Right cardiac atrium (tissue), 5 donors: Measurements from ENCODE around the gene POMP. TPM values are rescaled to one million over a fixed set of nuclear protein-coding genes. Genes with fewer than 3 reads are reported as not detected.
A peak's percentile ranks its signal among the peaks of the same experiment; 100 is the strongest.

Source experiments
- ATAC-seq, 2 donors: fragments of 200-7000 bp; cut with Tn5 transposase; one replicate each; pipeline versions ENCODE4 v1.8.0 to v1.9.1; 2020; ENCODE audit warnings: moderate library complexity in 2 of 2, mild to moderate bottlenecking in 1 of 2
- DNase-seq, 3 donors: peaks; one replicate each; pipeline ENCODE4 v3.0.0-alpha.2; 2020
- H3K27ac ChIP-seq: one replicate; pipeline ENCODE4 v1.5.1; 2013; ENCODE audit warnings: mild to moderate bottlenecking, low read length, control low read depth, moderate library complexity
- H3K27me3 ChIP-seq: one replicate; pipeline ENCODE4 v1.6.1; 2013; ENCODE audit not compliant: control insufficient read depth, insufficient read depth
- H3K4me1 ChIP-seq: one replicate; pipeline ENCODE4 v1.6.1; 2013; ENCODE audit warnings: low read length; ENCODE audit not compliant: control insufficient read depth, insufficient read depth
- H3K4me3 ChIP-seq: one replicate; pipeline ENCODE4 v1.5.1; 2013; ENCODE audit warnings: low read length, control low read depth
- H3K9me3 ChIP-seq: one replicate; pipeline ENCODE4 v1.6.1; 2013; ENCODE audit warnings: low read length; ENCODE audit not compliant: control insufficient read depth
- WGBS: extraction: QIAGEN DNeasy Blood & Tissue Kit; methylation state at CpG from one replicate; pipeline ENCODE4 v1.1.7; 2013; 5-methylcytosine and 5-hydroxymethylcytosine counted together
- intact Hi-C, 4 donors: fragments of 100-400 bp; cut with DNase I; formaldehyde crosslinking; loops; one replicate each; pipeline versions ENCODE4 v1.11.0 to v1.14.0; 2022 to 2023
- long read RNA-seq, 4 donors: library from polyadenylated mRNA; unstranded; transcript quantifications; one replicate each; pipeline ENCODE4 v2.0.0, GENCODE V29; 2020 to 2021
- polyA plus RNA-seq: library from polyadenylated mRNA; stranded (reverse); fragments of 200-250 nt; gene quantifications from one replicate; pipeline ENCODE4 v1.2.3, GENCODE V29; 2013
- total RNA-seq, 4 donors: library from RNA; stranded (reverse); fragmentation: NEBNext Ultra II Directional; extraction: Animal tissue kit (Norgen Biotek cat#: 25700); gene quantifications; one replicate each; pipeline ENCODE4 v1.2.1, GENCODE V29; 2021
- donor health status: healthy with polysubstance abuse.
- donor health status: DM: no; HTN: yes; CAD: no.
- donor health status: DM: no; HTN: no; CAD: no.
- donor health status: DM: no; HTN: yes; CAD: no; lungs with severe emphysema.
- donor health status: DM: yes; HTN: yes; CAD: no.

The POMP gene
- total RNA-seq (100 to 1,000 TPM in 1 of 4 donors, 10 to 100 TPM in 3; 75.3 to 101 (median 96.8) TPM), polyA plus RNA-seq (147 TPM)
- long read RNA-seq, donor 1, transcript POMP-201 (6 exons, 1,330 nt), result major isoform, 144 of 152 reads
- long read RNA-seq, donor 1, partial matches to known transcripts, result 5 of 152 reads
- long read RNA-seq, donor 1, other reads (novel, unspliced or antisense), result 3 of 152 reads
- long read RNA-seq, donor 2, transcript POMP-201 (6 exons, 1,330 nt), result major isoform, 105 of 113 reads
- long read RNA-seq, donor 2, partial matches to known transcripts, result 6 of 113 reads
- long read RNA-seq, donor 2, other reads (novel, unspliced or antisense), result 2 of 113 reads
- long read RNA-seq, donor 3, transcript POMP-201 (6 exons, 1,330 nt), result major isoform, 95 of 111 reads
- long read RNA-seq, donor 3, partial matches to known transcripts, result 6 of 111 reads
- long read RNA-seq, donor 3, other reads (novel, unspliced or antisense), result 10 of 111 reads
- long read RNA-seq, donor 4, transcript POMP-201 (6 exons, 1,330 nt), result major isoform, 55 of 64 reads
- long read RNA-seq, donor 4, partial matches to known transcripts, result 4 of 64 reads
- long read RNA-seq, donor 4, other reads (novel, unspliced or antisense), result 5 of 64 reads

DNA sequence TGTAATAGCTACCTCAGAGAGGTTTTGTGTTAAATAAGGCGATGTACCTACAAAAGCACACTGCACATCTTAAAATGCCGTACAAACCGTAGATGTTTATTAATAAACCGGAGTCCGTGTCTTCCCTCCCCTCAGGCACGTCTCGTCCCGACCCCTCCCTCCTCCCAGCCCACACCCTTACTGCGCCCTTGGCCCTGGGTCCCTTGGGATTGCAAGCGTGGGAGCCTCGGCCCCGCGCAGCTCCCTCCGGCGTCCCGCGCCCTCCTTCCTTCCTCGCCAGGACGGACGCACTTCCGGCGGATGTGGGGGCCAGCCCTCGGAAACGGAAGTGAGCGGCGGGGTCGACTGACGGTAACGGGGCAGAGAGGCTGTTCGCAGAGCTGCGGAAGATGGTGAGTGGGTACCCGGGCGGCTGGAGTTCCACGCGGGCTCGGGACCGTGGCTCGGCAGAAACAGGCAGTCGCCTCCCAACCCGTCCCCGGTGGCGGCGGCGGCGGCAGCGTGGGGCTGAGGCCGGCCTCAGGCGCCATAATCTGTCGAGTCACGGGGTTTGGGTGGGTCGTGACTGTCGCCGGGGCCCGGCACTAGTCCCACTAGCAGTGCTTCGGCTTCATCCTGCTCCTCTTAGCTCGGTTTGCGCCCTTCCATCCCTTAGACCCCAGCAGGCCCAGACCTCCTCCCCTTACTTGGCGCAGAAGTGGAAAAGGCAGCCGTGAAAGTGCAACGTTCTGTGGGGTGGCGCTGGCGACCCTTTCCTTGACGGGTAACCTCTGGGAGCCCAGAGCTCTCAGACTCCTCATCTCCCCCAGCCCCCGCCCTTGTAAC lies at the start of gene POMP:
Gene POMP (plus strand): TSS at position 335 of the 825 bp plus-strand sequence. CDS start 55 bp downstream, at position 390.
- peak; percentile 96 to 98 (median 97) for DNase-seq
- H3K27me3 ChIP-seq, result no peaks in the 10 kb centered on the region
- ATAC-seq, result peak; percentile 98 to 99
- H3K9me3 ChIP-seq, result no peaks in the 10 kb centered on the region
- intact Hi-C loops, result no loop called here
- under 1% methylated on average over 64 of the region's 64 CpGs for WGBS
- H3K4me1 ChIP-seq, result peaks cover 4% of the 10 kb centered on the region
- H3K27ac ChIP-seq, result peak within 1 kb of the TSS; percentile 85
- H3K4me3 ChIP-seq, result peak within 1 kb of the TSS; percentile 61

- 95% methylated on average over 1 of the region's 1 CpG for WGBS
- Histone ChIP-seq H3K4me1 (no peaks in the 10 kb centered on the region), H3K4me3 (no peak overlapping the region), H3K9me3 (no peaks in the 10 kb centered on the region), H3K27ac (no peak overlapping the region), H3K27me3 (no peaks in the 10 kb centered on the region)
- intact Hi-C loops, result no loop called here
- no peak for DNase-seq
- ATAC-seq, result no peak
Observed at GRCh38 chr13:28609381-28609780, 49.5 kb upstream of the POMP start.

DNA sequence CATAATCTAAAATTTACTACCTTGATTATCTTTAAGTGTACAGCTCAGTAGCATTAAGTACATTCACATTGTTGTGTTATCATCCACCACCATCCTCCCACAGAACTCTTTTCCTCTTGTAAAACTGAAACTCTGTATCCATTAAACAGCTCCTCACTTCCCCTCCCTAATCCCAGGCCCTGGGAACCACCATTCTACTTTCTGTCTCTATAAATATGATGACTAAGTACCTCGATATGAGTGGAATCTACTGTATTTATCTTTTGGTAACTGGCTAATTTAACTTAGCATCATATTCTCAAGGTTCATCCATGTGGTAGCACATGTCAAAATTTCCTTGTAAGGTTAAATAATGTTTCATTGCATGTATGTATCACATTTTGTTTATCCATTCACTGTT lies 49.0 kb upstream of the POMP start:
- 83% methylated on average over 1 of the region's 1 CpG for WGBS
- intact Hi-C loops, result no loop called here
- Histone ChIP-seq H3K27me3 (no peaks in the 10 kb centered on the region), H3K4me1 (no peaks in the 10 kb centered on the region), H3K9me3 (no peaks in the 10 kb centered on the region), H3K4me3 (no peak overlapping the region), H3K27ac (no peak overlapping the region)
- no peak for DNase-seq
- no peak for ATAC-seq

DNA sequence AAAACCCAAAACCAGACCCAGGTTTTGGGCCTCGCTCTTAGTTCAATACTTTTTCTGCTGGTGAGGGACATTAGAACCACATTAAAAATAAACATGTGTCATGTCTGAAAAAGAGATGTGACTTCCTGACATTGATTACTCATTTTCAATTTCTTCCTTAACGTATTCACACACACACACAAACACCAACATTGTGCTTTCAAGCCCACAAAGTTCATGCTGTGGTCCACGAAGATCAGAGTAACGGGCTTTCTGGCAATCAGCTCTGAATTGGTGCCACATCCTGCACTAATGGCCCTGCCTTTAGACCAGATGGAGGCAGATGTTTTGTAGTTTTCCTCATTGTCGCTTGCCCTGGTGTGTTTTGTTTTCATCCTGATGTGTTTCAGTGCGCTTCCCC lies 47.9 kb upstream of the POMP start:
- no peak for ATAC-seq
- 71% methylated on average over 6 of the region's 6 CpGs for WGBS
- DNase-seq, result no peak
- intact Hi-C loops, result no loop called here
- H3K27me3 ChIP-seq, result no peaks in the 10 kb centered on the region
- H3K4me1 ChIP-seq, result no peaks in the 10 kb centered on the region
- H3K4me3 ChIP-seq, result no peak overlapping the region
- H3K27ac ChIP-seq, result no peak overlapping the region
- H3K9me3 ChIP-seq, result no peaks in the 10 kb centered on the region

- H3K27ac ChIP-seq, result no peak overlapping the region
- H3K27me3 ChIP-seq, result no peaks in the 10 kb centered on the region
- H3K4me1 ChIP-seq, result no peaks in the 10 kb centered on the region
- no peaks in the 10 kb centered on the region for H3K9me3 ChIP-seq
- DNase-seq, result no peak
- 39% methylated on average over 7 of the region's 7 CpGs for WGBS
- peak; percentile 36 to 54 for ATAC-seq
- intact Hi-C loops, result no loop called here
- no peak overlapping the region for H3K4me3 ChIP-seq
Observed at GRCh38 chr13:28611654-28612131, 47.2 kb upstream of the POMP start.

- intact Hi-C loops, result no loop called here
- WGBS, result 78% methylated on average over 4 of the region's 4 CpGs
- Histone ChIP-seq H3K4me3 (no peak overlapping the region), H3K9me3 (no peaks in the 10 kb centered on the region), H3K27me3 (no peaks in the 10 kb centered on the region), H3K27ac (no peak overlapping the region), H3K4me1 (no peaks in the 10 kb centered on the region)
- ATAC-seq, result no peak
- no peak for DNase-seq
Observed at GRCh38 chr13:28613562-28613961, 45.4 kb upstream of the POMP start.

DNA sequence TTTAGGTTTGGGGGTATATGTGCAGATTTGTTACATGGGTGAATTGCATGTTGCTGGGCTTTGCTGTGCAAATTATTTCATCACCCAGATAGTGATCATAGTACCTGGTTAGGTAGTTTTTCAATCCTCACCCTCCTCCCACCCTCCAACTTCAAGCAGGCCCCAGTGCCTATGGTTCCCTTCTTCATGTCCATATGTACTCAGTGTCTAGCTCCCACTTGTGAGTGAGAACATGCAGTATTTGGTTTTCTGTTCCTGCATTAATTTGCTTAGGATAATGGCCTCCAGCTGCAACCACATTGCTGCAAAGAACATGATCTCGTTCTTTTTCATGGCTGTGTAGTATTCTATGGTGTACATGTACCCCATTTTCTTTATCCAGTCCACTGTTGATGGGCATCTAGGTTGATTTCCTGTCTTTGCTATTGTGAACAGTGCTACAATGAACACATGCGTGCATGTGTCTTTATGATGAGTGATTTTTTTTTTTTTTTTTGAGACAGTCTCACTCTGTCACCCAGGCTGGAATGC lies 42.9 kb upstream of the POMP start:
- no peaks in the 10 kb centered on the region for H3K27me3 ChIP-seq
- no peak for DNase-seq
- H3K4me1 ChIP-seq, result no peaks in the 10 kb centered on the region
- no peak overlapping the region for H3K27ac ChIP-seq
- H3K9me3 ChIP-seq, result no peaks in the 10 kb centered on the region
- intact Hi-C loops, result no loop called here
- no peak overlapping the region for H3K4me3 ChIP-seq
- no peak for ATAC-seq
- 96% methylated on average over 2 of the region's 2 CpGs for WGBS

DNA sequence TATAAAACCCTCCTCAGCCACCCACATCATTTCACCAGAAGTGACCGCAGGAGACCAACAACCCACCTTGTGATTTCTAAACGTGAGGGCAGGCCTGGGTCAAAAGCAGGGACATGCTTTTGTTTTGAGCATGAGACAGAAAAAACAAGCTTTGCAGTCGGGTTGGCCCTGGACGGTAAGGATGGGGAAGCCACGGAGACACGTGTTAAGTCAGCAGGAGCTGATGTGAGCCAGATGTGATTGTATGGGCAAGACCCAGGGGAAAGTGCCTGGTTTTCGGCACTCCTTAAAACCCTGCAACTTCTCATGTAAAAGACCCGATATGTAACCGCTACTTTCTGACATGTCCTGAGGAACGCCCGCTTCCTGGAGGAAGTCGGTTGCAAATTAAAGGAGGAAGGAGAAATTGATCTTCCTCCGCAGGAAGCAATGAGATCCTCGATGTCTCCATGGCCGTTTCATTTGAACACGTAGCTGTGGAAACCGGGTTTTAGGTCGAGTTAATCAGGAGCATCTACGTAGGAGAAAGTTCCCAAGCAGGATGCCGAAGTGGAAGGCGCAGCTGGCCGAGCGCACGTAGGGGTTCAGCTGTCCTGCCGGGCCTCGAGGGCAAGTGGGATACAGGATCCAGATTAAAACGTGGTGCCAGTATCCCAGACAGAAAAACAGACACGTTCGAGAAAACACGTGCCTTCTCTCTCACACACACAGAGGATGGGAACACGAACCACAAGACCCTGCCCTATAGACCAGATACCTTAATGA lies 40.5 kb upstream of the POMP start:
- intact Hi-C loops, result no loop called here
- no peaks in the 10 kb centered on the region for H3K4me1 ChIP-seq
- ATAC-seq (no peak), DNase-seq (no peak)
- no peaks in the 10 kb centered on the region for H3K27me3 ChIP-seq
- H3K27ac ChIP-seq, result no peak overlapping the region
- no peaks in the 10 kb centered on the region for H3K9me3 ChIP-seq
- no peak overlapping the region for H3K4me3 ChIP-seq
- WGBS, result 55% methylated on average over 31 of the region's 31 CpGs

DNA sequence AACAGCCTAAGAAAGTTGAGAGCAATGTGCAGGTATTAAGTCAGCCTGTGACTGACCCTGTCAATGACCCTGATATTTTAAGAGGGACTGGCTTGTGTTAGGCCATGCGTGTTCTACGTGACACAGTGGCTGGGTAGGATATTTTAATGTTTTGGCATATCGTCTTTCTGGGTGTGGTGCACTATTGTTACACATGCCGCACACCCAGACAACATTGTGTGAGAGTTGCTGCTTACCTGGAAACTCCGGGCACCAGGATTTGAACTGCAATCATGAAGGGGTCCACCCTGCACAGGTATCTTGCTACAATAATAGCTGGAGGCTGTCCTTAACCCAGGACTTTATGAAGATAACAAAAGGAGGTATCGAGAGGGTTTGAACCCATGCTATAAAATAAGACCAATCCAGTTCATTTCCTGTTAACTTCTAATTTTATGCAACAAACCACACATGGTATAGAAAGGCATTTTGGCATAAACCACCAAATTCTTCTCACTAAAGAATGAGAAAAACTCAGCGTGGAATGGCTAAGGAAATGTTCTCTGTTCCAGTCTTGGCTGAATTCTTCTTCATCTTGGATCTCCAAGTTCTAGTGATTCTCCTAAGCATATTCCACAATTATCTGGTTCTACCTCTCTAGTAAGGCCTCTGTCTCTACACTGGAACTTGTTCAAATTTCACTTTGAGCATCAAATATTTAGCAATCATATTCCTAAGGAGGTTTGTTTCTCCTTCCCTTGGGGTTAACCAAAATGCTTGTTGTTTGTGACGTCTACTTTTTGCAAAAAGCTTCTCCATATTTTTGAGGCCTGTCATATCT lies 38.7 kb upstream of the POMP start:
- H3K27ac ChIP-seq, result no peak overlapping the region
- WGBS, result 81% methylated on average over 8 of the region's 8 CpGs
- no peak for ATAC-seq

DNA sequence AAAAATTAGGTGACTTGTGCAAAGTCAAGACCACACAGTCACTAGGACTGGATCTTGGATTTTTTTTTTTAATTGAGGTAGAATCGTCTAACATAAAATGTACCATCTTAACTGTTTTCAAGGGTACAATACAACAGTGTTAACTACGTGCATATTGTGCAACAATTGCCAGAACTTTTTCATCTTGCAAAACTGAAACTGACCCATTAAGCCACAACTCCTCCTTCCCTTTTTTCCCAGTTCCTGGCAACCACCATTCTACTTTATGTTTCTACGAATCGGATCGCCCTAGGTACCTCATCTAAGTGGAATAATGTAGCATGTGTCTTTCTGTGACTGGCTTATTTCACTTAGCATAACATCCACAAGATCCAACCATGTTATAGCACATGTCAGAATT lies 37.5 kb upstream of the POMP start:
- Histone ChIP-seq H3K4me3 (no peak overlapping the region), H3K27ac (no peak overlapping the region), H3K9me3 (no peaks in the 10 kb centered on the region), H3K27me3 (no peaks in the 10 kb centered on the region), H3K4me1 (no peaks in the 10 kb centered on the region)
- 78% methylated on average over 5 of the region's 5 CpGs for WGBS
- intact Hi-C loops, result no loop called here
- peak in 1 of 2 donors; percentile 20 for ATAC-seq
- no peak for DNase-seq

More for the DNA sequence above, 38.7 kb upstream of the POMP start:
- intact Hi-C loops, result no loop called here
- H3K9me3 ChIP-seq, result no peaks in the 10 kb centered on the region
- no peak overlapping the region for H3K4me3 ChIP-seq
- H3K27me3 ChIP-seq, result no peaks in the 10 kb centered on the region
- H3K4me1 ChIP-seq, result no peaks in the 10 kb centered on the region
- no peak for DNase-seq
